ENCODE results near the gene RAD51B.
A peak's percentile ranks its signal among the peaks of the same experiment; 100 is the strongest.

Gene RAD51B

DNA sequence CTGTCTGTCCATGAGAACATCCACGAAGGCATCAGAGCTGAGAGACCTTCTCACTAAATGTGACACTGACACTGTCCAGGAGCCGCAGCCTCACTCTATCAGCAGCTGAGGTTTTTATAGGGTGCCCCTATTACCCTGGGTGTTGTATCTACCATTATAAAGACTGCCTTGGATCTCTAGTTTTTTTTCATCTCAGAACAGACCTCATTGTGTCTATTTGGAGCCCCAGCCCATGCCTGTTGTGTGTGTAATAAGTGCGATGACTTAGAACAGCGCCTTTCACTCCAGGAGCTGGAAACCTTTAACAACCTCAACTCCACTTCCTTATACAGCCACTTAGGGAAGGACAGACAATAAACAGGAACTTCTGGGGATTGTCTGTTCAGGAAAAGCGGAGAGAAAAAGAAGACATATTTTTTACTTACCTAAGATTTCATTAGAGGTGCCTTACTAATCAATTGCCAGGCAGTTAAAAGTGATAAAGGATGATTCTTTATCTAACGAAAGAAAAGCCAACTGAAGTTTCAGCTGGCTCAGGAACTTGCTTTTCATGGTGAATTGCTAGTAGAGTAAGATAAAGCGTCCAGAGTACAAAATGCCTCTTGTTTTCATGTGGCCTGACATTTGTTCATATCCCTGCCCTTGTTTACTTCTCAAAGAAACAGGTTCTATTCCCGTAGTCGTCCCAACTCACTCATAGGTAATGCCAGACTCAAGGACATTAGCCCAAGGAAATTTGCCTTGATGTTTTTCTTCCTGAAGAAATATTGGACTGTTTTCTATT lies 420.6 kb downstream of the RAD51B start:
- DNase-seq, result peak; percentile 20 to 23

DNA sequence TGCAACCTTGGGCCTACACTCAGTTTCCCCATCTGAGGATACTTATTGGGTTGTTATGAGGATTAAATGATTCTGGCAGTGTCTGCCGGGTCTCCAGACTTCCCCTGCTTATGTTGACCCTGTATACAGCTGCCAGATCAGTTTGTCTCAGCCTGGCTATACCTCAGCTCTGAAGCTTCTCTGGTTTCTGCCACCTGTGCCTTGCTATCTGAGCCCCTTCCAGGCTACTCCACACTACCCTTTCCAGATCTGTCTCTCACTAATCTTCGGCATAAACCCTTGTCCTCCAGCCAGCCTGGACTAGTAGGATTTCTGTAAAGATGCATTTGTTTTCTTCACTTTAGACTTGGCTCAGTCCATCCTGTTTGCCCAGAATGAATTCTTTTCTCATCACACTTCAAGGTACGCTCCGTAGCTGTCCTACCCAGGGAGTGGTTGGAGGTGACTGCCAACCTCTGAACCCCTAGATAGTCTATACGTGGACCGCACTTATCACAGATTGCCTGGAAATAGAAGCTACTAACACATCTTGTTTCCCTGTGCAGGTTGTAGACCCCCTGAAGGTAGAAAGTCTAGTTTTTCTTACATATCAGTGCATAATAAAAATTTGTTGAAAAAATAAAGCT lies 422.4 kb downstream of the RAD51B start:
- no peak for DNase-seq

DNA sequence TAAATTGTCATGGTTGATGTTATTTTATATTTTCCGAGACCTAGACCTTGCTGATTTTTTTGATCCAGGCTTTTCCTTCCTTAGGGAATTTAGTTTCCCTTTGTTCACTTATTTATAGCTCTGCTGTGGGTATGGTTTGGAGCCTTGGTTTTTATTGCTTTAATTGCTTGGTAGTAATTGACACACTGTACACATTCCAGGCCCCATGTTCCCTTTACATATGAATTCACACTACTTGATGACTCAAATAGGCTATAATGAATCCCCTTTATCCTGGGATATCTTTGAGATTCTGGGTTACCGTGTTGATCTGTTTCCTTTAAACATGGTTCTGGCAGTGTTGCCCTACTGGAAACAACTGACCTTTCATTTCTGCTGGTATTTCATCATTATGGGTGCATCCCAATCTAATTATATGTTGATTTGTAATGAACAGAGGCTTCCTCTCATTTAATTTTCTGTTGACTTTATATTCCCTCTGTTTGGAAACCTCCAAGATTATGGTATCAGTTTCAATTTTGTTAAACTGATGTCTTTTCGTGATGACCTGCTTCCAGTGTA lies 424.0 kb downstream of the RAD51B start:
- no peak for DNase-seq

DNA sequence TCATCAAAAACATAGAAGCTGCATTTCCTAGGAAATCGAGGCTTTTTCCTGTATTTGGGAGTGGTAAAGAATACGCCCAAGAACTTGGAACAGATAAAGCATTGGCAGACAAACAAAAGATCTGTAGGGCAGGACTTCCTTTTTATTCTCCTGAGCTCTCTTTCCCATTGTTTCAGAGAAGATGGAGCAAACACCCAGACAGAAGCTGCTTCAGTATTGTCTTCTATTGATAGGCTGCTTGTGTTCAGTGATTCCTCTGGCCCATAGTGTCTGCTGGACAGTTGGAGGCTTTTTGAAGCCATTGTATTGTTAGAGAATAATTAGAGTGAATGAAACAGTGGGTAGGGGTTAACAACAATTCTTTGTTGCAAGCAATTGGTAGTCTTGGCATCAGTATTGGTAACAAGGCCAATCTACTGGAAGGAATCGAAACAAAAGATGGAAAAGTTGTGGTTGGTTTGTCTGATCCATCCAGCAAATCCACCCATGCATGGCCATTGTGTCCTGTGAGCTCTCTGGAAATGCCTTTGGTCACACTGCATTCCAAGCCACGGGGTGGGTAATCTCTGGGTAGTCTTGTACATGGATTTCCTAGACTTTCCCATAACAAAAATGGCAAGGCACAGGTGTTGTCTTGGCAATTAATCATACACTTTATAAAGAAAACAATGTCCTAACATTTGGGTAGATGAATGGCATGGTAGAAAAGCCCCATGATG lies 424.8 kb downstream of the RAD51B start:
- no peak for DNase-seq

DNA sequence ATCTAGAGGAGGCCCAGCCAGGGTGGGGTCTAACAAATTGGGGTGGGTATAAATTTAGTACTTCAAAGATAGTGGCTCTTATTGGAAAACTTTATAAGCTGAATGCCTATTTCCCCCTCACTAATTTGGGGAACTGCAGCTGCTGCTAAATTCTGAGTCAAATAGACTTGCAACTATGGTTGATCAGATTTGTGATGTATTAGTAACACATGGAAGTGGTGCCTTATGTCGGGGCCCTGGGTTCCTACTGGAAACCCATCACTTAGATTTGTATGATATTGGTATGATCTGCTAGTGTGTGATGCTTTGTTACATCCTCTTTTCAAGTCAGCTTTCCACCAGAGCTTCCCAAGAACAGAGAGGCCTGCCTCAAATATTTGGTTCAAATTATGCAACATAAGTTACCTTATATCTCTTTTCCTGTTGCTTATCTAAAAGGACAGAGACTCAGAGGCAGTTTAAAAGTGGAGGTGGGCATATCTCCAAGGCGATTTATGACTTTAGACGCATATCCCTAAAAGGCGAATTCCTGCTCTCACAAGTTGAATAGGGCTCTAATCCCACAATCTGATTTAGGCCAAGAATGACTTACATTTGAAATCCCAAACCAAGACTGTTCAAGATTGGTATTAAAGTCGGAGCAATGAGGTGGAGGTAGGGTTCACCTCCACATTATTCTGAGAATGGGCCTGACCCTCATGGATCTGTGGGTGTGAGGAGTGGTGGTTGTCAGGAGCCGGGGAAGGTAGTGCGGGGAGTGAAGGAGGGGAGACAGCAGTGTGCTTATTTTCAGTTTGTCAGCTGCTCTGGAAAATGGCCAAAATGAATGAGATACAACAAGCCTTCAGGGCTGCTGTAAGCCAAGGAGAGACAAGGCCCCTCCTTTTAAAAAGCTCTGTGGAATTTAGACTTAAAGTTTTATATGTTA lies 425.8 kb downstream of the RAD51B start:
- no peak for DNase-seq

DNA sequence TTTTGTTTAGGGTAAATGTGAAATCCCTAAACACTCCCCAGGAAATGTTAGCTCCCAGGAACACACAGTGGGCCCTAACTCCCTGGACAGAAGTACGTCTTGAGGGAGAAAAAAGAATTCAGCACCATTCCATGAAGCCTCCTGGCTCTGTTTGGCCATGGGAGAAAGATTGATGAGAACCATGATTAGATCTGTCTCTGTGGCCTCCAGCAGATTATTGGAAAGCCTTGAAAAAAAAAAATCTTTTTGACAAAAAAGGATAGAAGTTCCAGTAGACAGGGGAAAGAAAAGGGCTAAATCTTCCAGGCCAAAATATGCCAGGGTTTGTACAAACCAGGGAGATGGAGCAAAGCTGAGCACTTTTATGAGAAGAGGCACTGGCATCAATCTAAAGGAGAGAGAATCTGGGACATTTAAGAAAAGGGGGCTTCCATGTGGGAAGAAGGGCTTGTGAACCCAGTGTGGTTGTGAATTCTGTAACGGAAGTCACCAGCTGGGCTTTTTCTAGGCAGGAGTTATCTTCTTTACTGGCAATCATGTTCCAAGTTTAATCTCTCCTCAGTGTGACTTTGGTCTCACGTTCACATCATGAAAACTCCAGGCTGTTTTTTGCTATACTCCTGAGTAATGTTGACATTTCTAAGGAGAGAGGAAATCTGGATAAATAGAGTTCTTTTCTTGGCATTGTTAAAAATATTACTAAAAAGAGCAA lies 426.7 kb downstream of the RAD51B start:
- DNase-seq, result no peak

DNA sequence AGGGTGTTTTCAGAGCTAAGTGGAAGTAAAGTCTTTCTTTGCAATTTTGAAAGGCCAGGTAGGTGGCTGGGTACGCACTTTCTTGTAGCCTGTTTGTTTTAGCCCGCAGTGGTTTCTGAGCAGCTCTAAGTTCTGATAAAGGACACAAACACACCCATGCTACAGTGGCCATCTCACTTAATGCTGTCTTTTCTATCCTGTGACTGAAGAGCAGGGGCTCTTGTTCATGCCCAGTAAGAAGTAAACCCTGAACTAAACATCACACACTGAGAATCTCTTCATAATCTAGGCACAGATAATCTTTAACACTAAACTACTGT lies 427.2 kb downstream of the RAD51B start:
- no peak for DNase-seq

DNA sequence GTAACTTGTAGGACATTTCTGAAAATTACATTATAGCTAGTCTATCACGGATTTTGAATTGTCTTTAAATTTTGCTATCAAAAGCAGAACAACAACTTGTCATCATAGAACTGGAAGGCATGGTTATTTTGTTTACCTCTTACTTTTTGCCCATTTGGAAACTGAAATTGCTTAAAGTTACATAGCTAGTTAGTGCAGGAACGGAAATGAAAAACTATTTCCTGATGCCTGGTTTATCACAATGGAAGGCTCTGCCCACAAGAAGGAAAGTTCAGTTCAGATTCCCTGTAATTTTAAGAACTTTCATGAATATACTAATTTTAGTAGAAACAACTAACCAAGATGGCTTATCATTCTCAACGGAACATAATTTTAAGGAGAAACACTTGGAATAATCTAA lies 427.7 kb downstream of the RAD51B start:
- no peak for DNase-seq

DNA sequence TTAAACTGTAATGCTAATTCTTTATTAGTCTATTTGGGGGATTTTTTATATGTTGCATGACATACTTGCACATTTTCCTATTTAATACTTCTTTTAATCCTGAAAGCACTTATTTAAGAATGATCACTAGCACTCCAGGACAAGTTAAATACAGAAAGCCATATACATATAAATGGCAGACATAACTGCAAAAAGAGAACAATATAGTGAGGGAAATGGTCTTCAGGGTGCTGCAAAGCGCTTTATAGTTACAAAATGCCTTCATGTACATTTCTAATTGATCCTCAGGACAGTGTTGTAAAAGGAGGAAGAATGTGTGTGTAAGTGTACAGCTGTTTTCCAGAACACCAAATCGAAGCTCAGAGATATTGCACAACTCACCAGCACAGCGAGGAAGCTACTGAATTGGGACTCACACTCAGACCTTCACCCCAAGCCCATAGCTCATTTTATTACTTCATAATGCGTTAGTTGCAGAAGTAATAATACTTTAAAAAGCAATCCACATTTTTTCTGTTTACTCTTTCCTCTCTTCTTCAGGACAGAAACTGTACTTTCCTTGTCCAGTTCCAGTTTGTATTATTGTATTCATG lies 428.2 kb downstream of the RAD51B start:
- DNase-seq, result peak; percentile 49 to 66

DNA sequence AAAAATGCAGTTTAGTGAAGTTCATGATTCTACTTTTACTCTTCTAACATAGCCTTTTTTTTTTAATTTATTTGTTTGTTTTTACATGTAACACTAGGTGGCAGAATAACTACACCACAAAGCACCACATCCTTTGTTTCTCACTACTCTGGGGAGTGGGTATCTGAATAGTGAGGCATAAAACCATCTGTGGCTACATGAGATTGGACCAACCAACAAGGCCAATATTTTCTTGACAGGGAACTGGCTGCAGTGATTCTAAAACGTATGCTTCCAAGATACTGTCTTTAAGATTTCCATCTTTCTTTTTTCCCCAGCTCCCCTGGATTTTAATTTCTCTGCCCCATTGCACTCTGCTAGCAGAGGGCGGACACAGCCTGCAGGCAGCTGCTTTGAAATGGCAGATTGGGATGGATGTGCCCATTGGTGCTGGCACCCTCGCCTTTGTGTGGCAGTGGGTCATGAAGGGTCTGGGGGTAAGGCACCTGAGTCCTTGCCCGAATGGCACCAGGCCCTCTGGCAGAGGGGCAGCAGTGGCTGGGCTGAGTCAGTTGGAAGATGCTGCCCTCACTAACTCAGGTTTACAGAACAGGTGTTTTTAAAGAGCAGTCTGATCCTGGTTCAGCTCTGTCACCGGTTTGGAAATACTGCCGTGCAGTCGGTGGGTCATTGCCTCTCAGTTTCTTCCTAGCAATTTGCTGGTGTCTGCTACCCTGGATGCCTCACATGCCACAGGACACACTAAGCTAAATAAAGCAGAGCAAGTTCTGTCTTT lies 429.1 kb downstream of the RAD51B start:
- DNase-seq, result peak in 1 of 2 donors; percentile 46

DNA sequence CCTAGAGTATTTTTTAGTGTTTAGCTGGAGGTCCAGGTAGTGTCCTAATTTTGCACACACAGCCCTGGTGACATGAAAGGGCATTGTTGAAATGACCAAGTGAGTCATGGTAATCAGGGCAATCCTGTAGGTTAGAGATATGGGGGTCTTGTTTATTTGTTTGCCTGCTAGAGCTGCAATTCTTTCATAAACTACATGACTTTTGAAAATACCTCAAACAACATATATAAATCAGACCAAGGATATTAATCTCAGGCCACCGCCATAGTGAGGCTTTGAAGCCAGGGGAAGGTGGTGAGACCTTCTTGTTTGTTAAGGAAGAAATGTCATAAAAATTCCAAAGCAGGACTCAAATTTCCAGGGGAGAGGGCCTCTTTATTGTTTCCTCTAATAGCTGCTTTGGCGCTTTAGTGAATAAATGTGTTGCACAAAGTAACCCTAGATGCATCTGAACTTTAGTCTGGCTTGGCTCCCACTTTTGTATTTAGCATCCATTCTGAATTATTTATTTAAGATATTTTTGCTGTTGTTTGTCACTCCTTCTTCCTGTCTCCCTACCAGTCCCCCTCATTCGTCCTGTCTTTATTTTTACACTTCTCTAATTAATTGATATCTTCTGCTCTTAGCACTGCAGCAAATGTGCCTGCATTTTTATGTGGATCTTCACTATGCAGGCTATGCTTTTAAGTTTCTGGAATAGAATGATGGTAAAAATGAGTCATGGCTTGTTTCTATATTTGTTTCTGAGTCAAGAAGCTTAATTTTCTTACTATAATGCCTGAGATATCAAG lies 430.3 kb downstream of the RAD51B start:
- DNase-seq, result no peak

DNA sequence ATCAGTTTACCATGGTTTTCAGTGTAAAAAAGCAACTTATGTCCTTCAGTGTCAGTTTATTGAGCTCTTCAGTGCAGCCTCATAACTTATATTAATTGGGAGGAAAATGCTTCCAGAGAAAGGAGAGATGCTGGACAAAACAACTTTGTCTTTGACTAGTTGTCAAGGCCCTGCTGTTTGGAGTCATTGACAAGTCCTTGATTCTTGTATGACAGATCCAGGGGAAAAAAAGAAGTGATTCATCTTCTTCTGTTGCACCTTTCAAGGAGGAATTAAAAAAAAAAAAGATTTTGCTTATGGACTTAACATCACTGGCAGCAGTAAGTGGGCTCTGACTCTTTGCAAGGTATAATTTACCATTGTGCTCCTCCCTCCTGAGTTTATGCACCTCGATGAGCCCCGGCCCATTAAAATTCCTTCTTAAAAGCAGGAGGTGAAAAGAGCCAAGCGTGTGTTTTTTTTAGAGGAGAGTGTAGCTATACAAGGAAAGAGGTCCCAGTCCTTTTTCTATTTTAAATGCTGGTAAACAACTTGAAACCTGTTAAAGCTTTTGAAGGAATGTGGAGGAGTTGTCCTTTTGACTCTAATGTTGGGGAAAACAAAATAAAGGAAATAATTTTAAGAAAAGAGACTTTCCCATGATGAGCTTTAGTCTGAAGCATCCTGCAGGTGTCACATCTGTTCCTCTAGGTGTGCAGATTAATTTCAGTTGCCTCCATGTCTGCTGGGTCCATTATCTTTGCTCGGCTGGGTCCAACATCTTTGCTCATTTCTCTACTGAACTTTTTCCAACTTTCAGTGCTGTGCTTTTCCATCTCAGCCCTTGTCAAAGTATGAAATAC lies 431.6 kb downstream of the RAD51B start:
- no peak for DNase-seq

DNA sequence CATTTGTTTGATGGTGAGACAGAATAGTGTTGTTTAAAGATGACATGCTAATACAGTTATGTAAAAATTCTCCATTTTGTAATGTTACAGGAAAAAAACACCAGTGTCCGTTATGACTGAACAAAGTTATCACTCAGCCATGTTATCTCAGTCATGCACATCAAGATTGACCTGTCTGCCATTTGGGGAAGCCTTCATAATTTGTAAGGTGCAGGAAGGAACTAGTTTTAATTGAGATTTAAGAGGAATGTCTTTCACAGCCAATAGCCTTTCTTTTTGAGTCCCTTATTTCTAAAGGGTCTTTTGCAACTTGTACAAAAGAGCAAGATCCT lies 432.2 kb downstream of the RAD51B start:
- DNase-seq, result no peak

DNA sequence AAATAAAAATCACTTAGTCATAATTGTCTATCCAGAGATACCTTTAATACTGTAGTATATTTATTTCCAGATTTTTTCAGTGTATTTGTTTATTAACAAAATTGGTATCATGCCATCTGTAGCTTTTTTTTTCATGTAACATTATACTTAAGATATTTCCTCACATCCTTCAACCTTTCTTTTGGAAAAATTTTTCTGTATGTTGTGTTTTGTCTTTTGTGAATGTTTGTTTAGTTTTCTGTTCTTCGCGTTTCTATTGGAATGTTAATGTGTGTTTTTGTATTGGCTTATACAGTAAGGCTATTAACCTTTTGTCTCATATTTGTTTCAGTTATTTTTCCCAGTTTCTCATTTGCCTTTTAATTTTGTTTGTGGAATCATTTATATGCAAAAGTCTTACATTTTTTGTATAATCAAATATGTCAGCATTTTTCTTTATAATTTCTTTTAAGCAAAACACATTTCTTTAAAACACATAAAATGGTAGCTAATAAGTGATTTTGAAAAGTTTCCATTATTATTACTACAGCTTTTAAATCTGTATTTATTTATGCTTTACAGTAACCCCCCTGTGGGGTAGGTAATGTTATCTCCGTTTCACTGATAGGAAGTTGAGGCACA lies 433.7 kb downstream of the RAD51B start:
- DNase-seq, result no peak

DNA sequence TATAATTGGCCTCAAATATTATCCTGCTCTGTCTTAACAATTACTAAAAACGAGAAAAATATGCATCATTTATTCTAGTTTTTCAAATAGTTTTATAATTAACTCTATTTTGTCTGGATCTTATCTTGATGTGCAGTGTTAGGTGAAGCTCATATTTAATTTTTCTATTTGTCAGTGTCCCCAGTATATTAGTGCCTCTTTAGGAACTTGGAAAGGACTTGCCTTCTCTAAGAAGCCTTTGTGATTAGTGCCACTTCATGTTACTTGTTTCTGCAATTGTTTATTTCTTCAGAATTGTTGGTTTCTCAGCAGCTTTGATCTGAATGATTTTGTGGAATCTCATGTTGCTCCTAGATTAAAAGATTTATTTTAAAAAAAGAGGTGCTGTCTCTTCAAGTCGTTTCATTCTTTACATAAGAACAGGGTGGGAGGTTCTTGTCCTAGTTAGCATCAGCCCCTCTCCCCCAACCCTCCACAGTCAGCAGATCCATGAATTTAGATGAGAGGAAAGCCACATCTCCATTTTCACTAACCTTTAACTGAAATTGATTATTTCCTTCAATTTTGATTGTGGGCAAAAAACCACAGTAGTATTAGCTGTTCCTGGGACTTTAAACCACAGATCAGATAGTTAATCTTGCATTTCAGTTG lies 434.4 kb downstream of the RAD51B start:
- no peak for DNase-seq

DNA sequence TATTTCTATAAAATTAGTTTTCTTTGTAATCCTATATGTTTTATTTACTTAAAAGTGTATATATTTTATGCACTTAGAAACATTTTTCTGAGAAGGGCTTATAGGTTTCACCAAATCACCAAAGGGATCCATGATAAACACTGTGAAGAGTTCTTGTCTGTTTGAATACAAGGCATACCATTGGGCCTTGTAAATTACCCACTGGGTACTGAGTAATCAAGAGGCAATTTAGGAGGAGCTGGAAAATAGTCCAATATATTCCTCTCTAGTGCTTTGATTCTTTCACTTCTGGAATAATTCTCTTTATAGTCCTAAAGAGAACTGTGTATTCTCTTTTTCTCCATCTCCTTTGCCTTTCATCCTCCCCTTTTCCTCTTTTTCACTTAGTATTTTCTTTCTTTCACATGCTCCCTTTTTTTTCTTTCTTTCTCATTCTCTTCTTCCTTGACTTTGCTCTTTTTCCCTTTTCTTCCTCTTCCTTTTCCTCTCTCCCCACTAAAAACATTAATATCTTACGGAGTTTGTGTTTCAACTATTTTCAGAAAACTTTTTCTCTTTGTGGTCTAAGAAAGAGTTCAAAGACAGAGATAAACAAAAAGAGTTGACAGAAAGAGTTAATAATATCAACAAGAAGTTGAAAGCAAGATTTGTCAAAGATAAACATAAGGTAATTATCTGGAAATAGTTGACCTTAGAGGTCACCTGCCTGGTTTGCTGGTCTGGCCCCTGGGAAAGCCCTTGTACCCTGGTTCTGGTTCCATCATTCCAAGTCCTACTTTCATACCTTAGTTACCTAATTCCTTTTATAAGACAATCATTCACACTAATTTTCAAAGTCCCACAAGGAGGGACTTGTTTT lies 435.3 kb downstream of the RAD51B start:
- no peak for DNase-seq

DNA sequence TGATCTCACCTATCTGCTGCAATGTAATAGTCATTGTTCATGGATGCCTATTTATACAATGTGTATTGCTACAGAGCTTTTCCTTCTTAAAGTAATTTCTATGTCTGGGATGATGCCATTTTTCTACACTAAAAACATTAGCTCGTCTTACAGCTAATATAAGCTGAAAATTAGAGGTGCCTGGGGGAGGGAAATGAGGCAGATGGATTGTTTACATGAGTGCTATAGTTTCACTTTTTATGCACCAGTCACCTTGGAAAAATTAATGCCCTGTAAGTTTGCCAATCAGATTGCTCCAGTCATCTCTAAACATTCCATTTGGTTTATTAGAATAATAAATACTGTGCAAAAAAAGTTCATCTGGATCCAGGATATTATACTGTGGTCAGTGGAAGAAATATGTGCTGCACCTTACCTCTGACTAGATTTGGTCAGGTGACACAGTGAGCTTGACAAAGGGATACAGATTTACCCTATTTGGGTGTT lies 436.2 kb downstream of the RAD51B start:
- DNase-seq, result no peak

Data from inflammatory macrophage (primary cell).